ENCODE data around the gene UBALD1. TPM values are rescaled to one million over a fixed set of nuclear protein-coding genes. Genes with fewer than 3 reads are reported as not detected.

Gene UBALD1
- total RNA-seq, 4 donors from 2014 or later: 13.5 to 19.0 (median 15.4) TPM

- Histone ChIP-seq H3K27ac (peak overlapping the region in 1 of 4 donors; percentile 22), H3K4me1 (peaks cover 0 to 4% of the 10 kb centered on the region in 2 donors), H3K4me3 (no peak overlapping the region), H3K27me3 (no peaks in the 10 kb centered on the region), H3K9me3 (no peaks in the 10 kb centered on the region), H3K36me3 (peaks cover 0 to 4% of the 10 kb centered on the region in 2 donors)
- DNase-seq: no peak
- ATAC-seq: no peak
- intact Hi-C loops (cut with DNase I; ENCODE audit: low total_unique reads) (no loop called here), in situ Hi-C loops (cut with MboI; ENCODE audit: low sequenced_read_pairs in 4 of 4) (no loop called here)
- TF ChIP-seq CTCF (IDR thresholded peaks at IDR 0.05 in 4 of 5, conservative IDR thresholded peaks at IDR 0.05 in 1 of 5): no peak
- no peak for TF ChIP-seq POLR2A (IDR thresholded peaks at IDR 0.05)
Observed at GRCh38 chr16:4640572-4641305, 26.1 kb upstream of the UBALD1 start.

GRCh38 chr16:4639899-4640509 lies 25.3 kb upstream of the UBALD1 start:
- peak in 1 of 2 donors; percentile 7 for ATAC-seq

GRCh38 chr16:4637501-4638166 lies 22.9 kb upstream of the UBALD1 start:
- in situ Hi-C loops (cut with MboI; ENCODE audit: low sequenced_read_pairs in 4 of 4): no loop called here
- H3K4me3 ChIP-seq: peak overlapping the region; percentile 4 to 39 (median 12)
- TF ChIP-seq POLR2A (IDR thresholded peaks at IDR 0.05): no peak
- TF ChIP-seq CTCF (IDR thresholded peaks at IDR 0.05 in 4 of 5, conservative IDR thresholded peaks at IDR 0.05 in 1 of 5): no peak
- no peaks in the 10 kb centered on the region for H3K9me3 ChIP-seq
- peaks cover 0 to 4% of the 10 kb centered on the region in 2 donors for H3K4me1 ChIP-seq
- ATAC-seq (peak; percentile 86 to 92), DNase-seq (peak in 1 of 2 donors; percentile 50)
- peak overlapping the region; percentile 48 to 83 (median 68) for H3K27ac ChIP-seq
- H3K27me3 ChIP-seq: no peaks in the 10 kb centered on the region
- no peaks in the 10 kb centered on the region for H3K36me3 ChIP-seq
- intact Hi-C loops (cut with DNase I; ENCODE audit: low total_unique reads): no loop called here

More at GRCh38 chr16:4639899-4640509, 25.3 kb upstream of the UBALD1 start:
- DNase-seq: no peak
- Histone ChIP-seq H3K36me3 (peaks cover 0 to 1% of the 10 kb centered on the region in 2 donors), H3K4me1 (peaks cover 0 to 4% of the 10 kb centered on the region in 2 donors), H3K27me3 (no peaks in the 10 kb centered on the region), H3K27ac (peak overlapping the region in 2 of 4 donors; percentile 22 to 23), H3K9me3 (no peaks in the 10 kb centered on the region), H3K4me3 (no peak overlapping the region)
- in situ Hi-C loops (cut with MboI; ENCODE audit: low sequenced_read_pairs in 4 of 4) (no loop called here), intact Hi-C loops (cut with DNase I; ENCODE audit: low total_unique reads) (no loop called here)
- no peak for TF ChIP-seq CTCF (IDR thresholded peaks at IDR 0.05 in 4 of 5, conservative IDR thresholded peaks at IDR 0.05 in 1 of 5)
- no peak for TF ChIP-seq POLR2A (IDR thresholded peaks at IDR 0.05)

- intact Hi-C loops (cut with DNase I; ENCODE audit: low total_unique reads) (no loop called here), in situ Hi-C loops (cut with MboI; ENCODE audit: low sequenced_read_pairs in 4 of 4) (no loop called here)
- no peak overlapping the region for H3K27ac ChIP-seq
- H3K9me3 ChIP-seq: no peaks in the 10 kb centered on the region
- DNase-seq (no peak), ATAC-seq (no peak)
- peaks cover 0 to 4% of the 10 kb centered on the region in 2 donors for H3K4me1 ChIP-seq
- TF ChIP-seq CTCF (IDR thresholded peaks at IDR 0.05 in 4 of 5, conservative IDR thresholded peaks at IDR 0.05 in 1 of 5): no peak
- no peak for TF ChIP-seq POLR2A (IDR thresholded peaks at IDR 0.05)
- H3K36me3 ChIP-seq: no peaks in the 10 kb centered on the region
- H3K27me3 ChIP-seq: no peaks in the 10 kb centered on the region
- H3K4me3 ChIP-seq: no peak overlapping the region
Observed at GRCh38 chr16:4636196-4636595, 21.5 kb upstream of the UBALD1 start.
